GM21381 (cell line): ENCODE results near the gene COL2A1.
"Not testable (repeated sequence)": the region's sequence is repeated elsewhere in the genome, so short reads cannot be mapped to it uniquely, and the experiment has no call there.

Experiments used
- ATAC-seq: cut with Tn5 transposase; IDR thresholded peaks from one replicate; pipeline ENCODE4 v1.9.1; 2021; ENCODE audit warnings: mild to moderate bottlenecking, moderate library complexity; ENCODE audit not compliant: unreplicated experiment

COL2A1 gene

GRCh38 chr12:47978598-47978873 lies 25.7 kb downstream of the COL2A1 start:
- ATAC-seq = no peak

- ATAC-seq = no peak
These were observed 26.3 kb downstream of the COL2A1 start for GRCh38 chr12:47977772-47978597.

- ATAC-seq = no peak
These were observed 27.1 kb downstream of the COL2A1 start for GRCh38 chr12:47977046-47977771.

GRCh38 chr12:47975816-47976215 lies 28.5 kb downstream of the COL2A1 start:
- no peak for ATAC-seq

- ATAC-seq = no peak
These were observed 29.1 kb downstream of the COL2A1 start for GRCh38 chr12:47975036-47975620.

GRCh38 chr12:47973870-47974269 lies 30.4 kb downstream of the COL2A1 start:
- no peak for ATAC-seq

- no peak for ATAC-seq
These were observed 31.4 kb downstream of the COL2A1 start for GRCh38 chr12:47972895-47973294.

- no peak for ATAC-seq
These were observed 33.4 kb downstream of the COL2A1 start for GRCh38 chr12:47970843-47971242.

GRCh38 chr12:47969845-47970244 lies 34.4 kb downstream of the COL2A1 start:
- no peak for ATAC-seq

GRCh38 chr12:47967461-47968321 lies 36.6 kb downstream of the COL2A1 start:
- no peak for ATAC-seq

GRCh38 chr12:47965581-47965980 lies 38.7 kb downstream of the COL2A1 start:
- ATAC-seq = no peak

GRCh38 chr12:47964106-47964728 lies 40.1 kb downstream of the COL2A1 start:
- ATAC-seq = no peak

- peak; percentile 92 for ATAC-seq
These were observed 40.8 kb downstream of the COL2A1 start, which contains the start of gene TMEM106C for GRCh38 chr12:47963340-47964040. Gene TMEM106C, plus strand, starts transcription at chr12:47963596. Its CDS starts 641 bp downstream, at chr12:47964237.

GRCh38 chr12:47962198-47962597 lies 42.1 kb downstream of the COL2A1 start:
- no peak for ATAC-seq

- not testable (repeated sequence) for ATAC-seq
These were observed 46.6 kb downstream of the COL2A1 start for GRCh38 chr12:47957671-47958070.

- no peak for ATAC-seq
These were observed 49.2 kb downstream of the COL2A1 start for GRCh38 chr12:47955059-47955458.

GRCh38 chr12:47954467-47955045 lies 49.7 kb downstream of the COL2A1 start:
- ATAC-seq = no peak

- ATAC-seq = no peak
These were observed 50.2 kb downstream of the COL2A1 start for GRCh38 chr12:47954058-47954457.

- ATAC-seq = no peak
These were observed 53.3 kb downstream of the COL2A1 start for GRCh38 chr12:47950856-47951468.
